SK-N-MC (cell line): ENCODE results near the gene APOA1.

Experiments
- EZH2 ChIP-seq: fragments of 200-600 bp; sonication (generic); IDR thresholded peaks from one replicate; pipeline ENCODE4 v1.6.1; 2017; ENCODE audit warnings: antibody characterized with exemption
- FOXP2 ChIP-seq: optimal IDR thresholded peaks from 2 replicates; pipeline ENCODE3; 2011; ENCODE audit warnings: mild to moderate bottlenecking, moderate library complexity; ENCODE audit not compliant: insufficient read depth; ENCODE audit errors: extremely low read length, control extremely low read depth
- POLR2AphosphoS5 ChIP-seq: IDR thresholded peaks from 2 replicates; pipeline ENCODE4 v1.6.1; 2012; ENCODE audit warnings: mild to moderate bottlenecking, low read depth, low read length, borderline replicate concordance

- TF ChIP-seq POLR2AphosphoS5: no peak
- no peak for TF ChIP-seq EZH2
- no peak for TF ChIP-seq FOXP2
These were observed 7.8 kb downstream of the APOA1 start, which contains the start of gene APOC3 for GRCh38 chr11:116829525-116830183.
